ENCODE data around the gene NR1I3. TPM values are rescaled to one million over a fixed set of nuclear protein-coding genes. Genes with fewer than 3 reads are reported as not detected.
A peak's percentile ranks its signal among the peaks of the same experiment; 100 is the strongest.

The NR1I3 gene
- total RNA-seq, 2 experiments from 2014 or later: not detected

GRCh38 chr1:161179698-161180097 lies 58.3 kb downstream of the NR1I3 start:
- H3K4me1 Mint-ChIP-seq: peaks cover 72% of the 10 kb centered on the region
- no peak overlapping the region for H3K4me3 Mint-ChIP-seq
- H3K27ac Mint-ChIP-seq: peak overlapping the region; percentile 56
- no peaks in the 10 kb centered on the region for H3K9me3 Mint-ChIP-seq (ENCODE audit: low read depth)
- no peak for DNase-seq
- no peaks in the 10 kb centered on the region for H3K27me3 Mint-ChIP-seq
- CTCF ChIA-PET: interaction anchor here (1.0 to 5.3 kb wide), 6 partner anchors 12 to 203 kb away, joined by 3 to 61 read pairs (median 31); partner anchors contain the start of genes NDUFS2, PPOX and TOMM40L
- no peak for ATAC-seq
- H3K36me3 Mint-ChIP-seq: peaks cover 15% of the 10 kb centered on the region

Small RNAs within 50 kb of the gene (microRNA-seq; reads per million reads assigned to microRNA genes)
- not detected for gene MIR5187

Other genes starting within 250 kb of the NR1I3 start
- 10 to 100 TPM; 13.5 to 14.0 TPM for gene F11R, start 217.1 kb downstream of the NR1I3 start, total RNA-seq
- gene TSTD1, start 199.2 kb downstream of the NR1I3 start, total RNA-seq: 10 to 100 TPM; 62.8 TPM
- gene USF1, start 192.2 kb downstream of the NR1I3 start, total RNA-seq: 10 to 100 TPM; 75.4 to 90.1 TPM
- 100 to 1,000 TPM; 260 to 273 TPM for gene ARHGAP30, start 168.3 kb downstream of the NR1I3 start, total RNA-seq
- gene NECTIN4, start 148.6 kb downstream of the NR1I3 start, total RNA-seq: under 1 TPM; 0.12 TPM
- under 1 TPM; 0.52 to 0.85 TPM for gene KLHDC9, start 139.8 kb downstream of the NR1I3 start, total RNA-seq
- 10 to 100 TPM; 82.8 to 98.5 TPM for gene PFDN2, start 120.2 kb downstream of the NR1I3 start, total RNA-seq
- gene NIT1, start 120.1 kb downstream of the NR1I3 start, total RNA-seq: 10 to 100 TPM; 36.4 to 40.9 TPM
- 10 to 100 TPM; 37.1 to 40.6 TPM for gene DEDD, start 105.5 kb downstream of the NR1I3 start, total RNA-seq
- 10 to 100 TPM; 90.7 to 98.4 TPM for gene UFC1, start 84.2 kb downstream of the NR1I3 start, total RNA-seq
- 10 to 100 TPM; 36.0 to 40.8 TPM for gene USP21, start 78.7 kb downstream of the NR1I3 start, total RNA-seq
- 10 to 100 TPM; 34.5 to 43.9 TPM for gene PPOX, start 71.8 kb downstream of the NR1I3 start, total RNA-seq
- 10 to 100 TPM; 47.0 to 53.5 TPM for gene B4GALT3, start 60.7 kb downstream of the NR1I3 start, total RNA-seq
- gene ADAMTS4, start 39.1 kb downstream of the NR1I3 start, total RNA-seq: under 1 TPM; 0.30 to 0.38 TPM
- gene NDUFS2, start 35.8 kb downstream of the NR1I3 start, total RNA-seq: 10 to 100 TPM; 69.4 to 83.9 TPM
- gene FCER1G, start 22.9 kb downstream of the NR1I3 start, total RNA-seq: 1 to 10 TPM; 1.1 to 5.8 TPM
- not detected for gene APOA2, start 14.6 kb downstream of the NR1I3 start, total RNA-seq
- 10 to 100 TPM; 19.4 to 27.6 TPM for gene TOMM40L, start 12.1 kb downstream of the NR1I3 start, total RNA-seq
- gene PCP4L1, start 20.5 kb upstream of the NR1I3 start, total RNA-seq: not detected
- gene MPZ, start 71.8 kb upstream of the NR1I3 start, total RNA-seq: 1 to 10 TPM; 3.9 to 5.9 TPM
- gene SDHC, start 76.2 kb upstream of the NR1I3 start, total RNA-seq: 100 to 1,000 TPM; 144 to 173 TPM
- not detected for gene CFAP126, start 129.7 kb upstream of the NR1I3 start, total RNA-seq

All from activated CD8-positive, alpha-beta memory T cell treated with anti-CD3 and anti-CD28 coated beads, Interleukin-2, amount 10 ng/mL, durations not matched to agents 7 days and 5 days (primary cell).